NCI-H1436 treated with DMSO at 0.1 percent for 48 hours (cell line): Measurements from ENCODE around the gene POR.
"Not testable (repeated sequence)": the region's sequence is repeated elsewhere in the genome, so short reads cannot be mapped to it uniquely, and the experiment has no call there.

Experiments
- DNase-seq: peaks from one replicate; lab custom pipeline; 2025; lab: John Stamatoyannopoulos, UW

POR gene

DNA sequence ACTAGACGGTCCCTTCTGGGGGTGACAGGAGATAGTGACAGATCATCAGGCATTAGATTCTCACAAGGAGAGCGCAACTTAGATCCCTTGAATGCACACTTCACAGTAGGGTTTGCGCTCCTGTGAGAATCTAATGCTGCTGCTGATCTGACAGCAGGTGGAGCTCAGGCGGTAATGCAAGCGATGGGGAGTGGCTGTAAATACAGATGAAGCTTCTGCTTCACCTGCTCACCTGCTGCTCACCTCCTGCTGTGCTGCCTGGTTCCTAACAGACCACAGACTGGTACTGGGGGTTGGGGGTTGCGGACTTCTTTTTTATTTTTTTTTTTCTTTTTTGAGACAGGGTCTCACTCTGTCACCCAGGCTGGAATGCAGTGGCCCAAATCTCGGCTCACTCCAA, 114.7 kb downstream of the POR start:
- not testable (repeated sequence) for DNase-seq

DNA sequence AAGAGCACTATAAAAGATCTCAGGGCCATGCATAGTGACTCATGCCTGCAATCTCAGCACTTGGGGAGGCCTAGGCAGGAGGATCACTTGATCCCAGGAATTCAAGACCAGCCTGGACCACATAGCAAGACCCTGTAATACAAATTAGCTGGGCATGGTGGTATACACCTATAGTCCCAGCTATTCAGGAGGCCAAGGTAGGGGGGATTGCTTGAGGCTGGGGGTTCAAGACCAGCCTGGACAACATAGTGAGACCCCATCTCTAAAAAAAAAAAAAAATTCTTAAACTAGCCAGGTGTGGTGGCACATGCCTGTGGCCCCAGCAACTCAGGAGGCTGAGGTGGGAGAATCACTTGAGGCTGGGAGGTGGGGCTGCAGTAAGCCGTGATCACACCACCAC, 117.0 kb downstream of the POR start:
- DNase-seq, result no peak
